Immature natural killer cell (primary cell): ENCODE results near the gene RALGAPB. TPM values are rescaled to one million over a fixed set of nuclear protein-coding genes. Genes with fewer than 3 reads are reported as not detected.
A peak's percentile ranks its signal among the peaks of the same experiment; 100 is the strongest.

Experiments
- DNase-seq, 3 donors: peaks; one replicate each; pipeline ENCODE4 v3.0.0; 2022; ENCODE audit warnings: mixed read lengths in 1 of 3
- H3K27ac Mint-ChIP-seq, 6 donors: one replicate each; pipeline ENCODE4 v1.8.0; 2020; ENCODE audit warnings: mixed read lengths in 6 of 6, mild to moderate bottlenecking in 5 of 6, inconsistent platforms in 4 of 6, moderate library complexity in 3 of 6
- H3K27me3 Mint-ChIP-seq, 3 donors: one replicate each; pipeline ENCODE4 v1.8.0; 2020 to 2021; ENCODE audit warnings: low read depth in 3 of 3, mild to moderate bottlenecking in 3 of 3, mixed read lengths in 3 of 3, moderate library complexity in 3 of 3, inconsistent platforms in 1 of 3
- H3K36me3 Mint-ChIP-seq, 3 donors: one replicate each; pipeline ENCODE4 v1.8.0; 2020; ENCODE audit warnings: mixed read lengths in 3 of 3, inconsistent platforms in 2 of 3, mild to moderate bottlenecking in 2 of 3
- H3K4me1 Mint-ChIP-seq, 2 donors: one replicate each; pipeline ENCODE4 v1.8.0; 2020; ENCODE audit warnings: inconsistent platforms in 2 of 2, mild to moderate bottlenecking in 2 of 2, mixed read lengths in 2 of 2, moderate library complexity in 1 of 2
- H3K4me3 Mint-ChIP-seq, 5 donors: one replicate each; pipeline ENCODE4 v1.8.0; 2020; ENCODE audit warnings: mild to moderate bottlenecking in 5 of 5, mixed read lengths in 5 of 5, inconsistent platforms in 3 of 5, moderate library complexity in 3 of 5
- H3K9me3 Mint-ChIP-seq, 6 donors: one replicate each; pipeline ENCODE4 v1.8.0; 2020; ENCODE audit warnings: mild to moderate bottlenecking in 6 of 6, mixed read lengths in 6 of 6, inconsistent platforms in 4 of 6, moderate library complexity in 3 of 6
- polyA plus RNA-seq, 3 donors: library from polyadenylated mRNA; unstranded; fragments of 300-500 nt; fragmentation: Illumina TruSeq; gene quantifications; one replicate each; pipeline ENCODE4 v1.2.3, GENCODE V29; 2021

Gene RALGAPB
- polyA plus RNA-seq, 3 donors from 2014 or later = 7.5 to 16.7 (median 14.7) TPM

- Mint-ChIP-seq H3K36me3 (peaks cover 12 to 61% (median 21%) of the 10 kb centered on the region in 3 donors), H3K9me3 (no peaks in the 10 kb centered on the region), H3K27ac (no peak overlapping the region), H3K4me1 (no peaks in the 10 kb centered on the region), H3K4me3 (no peak overlapping the region), H3K27me3 (peaks cover 0 to 3% (median 0%) of the 10 kb centered on the region in 3 donors)
- no peak for DNase-seq
Measured at GRCh38 chr20:38550274-38550673, 77.6 kb downstream of the RALGAPB start.

DNA sequence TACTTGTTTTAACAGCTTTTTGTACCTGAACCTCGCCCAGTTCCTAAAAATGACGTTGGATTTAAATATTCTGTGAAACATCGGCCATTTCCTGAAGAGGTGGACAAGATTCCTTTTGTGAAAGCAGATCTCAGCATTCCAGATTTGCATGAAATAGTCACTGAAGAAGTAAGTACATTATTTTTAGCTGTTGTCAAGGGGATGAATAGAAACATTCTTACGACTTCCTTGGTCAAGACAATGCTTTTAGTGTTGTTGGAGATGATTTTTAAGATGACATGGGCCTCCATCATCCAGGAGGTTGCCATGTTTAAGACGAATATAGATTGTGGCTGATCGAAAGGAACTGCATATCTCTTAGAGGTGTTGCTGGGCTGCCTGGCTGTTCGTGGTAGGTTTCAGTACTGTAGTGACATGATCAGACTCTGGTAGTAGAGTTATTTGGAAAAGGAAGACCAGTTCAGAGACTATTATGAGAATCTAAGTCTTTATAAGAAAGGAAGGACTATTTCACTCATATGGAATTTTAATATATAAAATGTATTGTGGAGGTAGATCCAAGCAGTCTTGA is 78.5 kb downstream of the RALGAPB start:
- no peak overlapping the region for H3K4me3 Mint-ChIP-seq
- H3K36me3 Mint-ChIP-seq = peaks cover 4 to 55% (median 13%) of the 10 kb centered on the region in 3 donors
- no peak overlapping the region for H3K27ac Mint-ChIP-seq
- peaks cover 0 to 3% (median 0%) of the 10 kb centered on the region in 3 donors for H3K27me3 Mint-ChIP-seq
- H3K9me3 Mint-ChIP-seq = no peaks in the 10 kb centered on the region
- H3K4me1 Mint-ChIP-seq = no peaks in the 10 kb centered on the region
- no peak for DNase-seq

DNA sequence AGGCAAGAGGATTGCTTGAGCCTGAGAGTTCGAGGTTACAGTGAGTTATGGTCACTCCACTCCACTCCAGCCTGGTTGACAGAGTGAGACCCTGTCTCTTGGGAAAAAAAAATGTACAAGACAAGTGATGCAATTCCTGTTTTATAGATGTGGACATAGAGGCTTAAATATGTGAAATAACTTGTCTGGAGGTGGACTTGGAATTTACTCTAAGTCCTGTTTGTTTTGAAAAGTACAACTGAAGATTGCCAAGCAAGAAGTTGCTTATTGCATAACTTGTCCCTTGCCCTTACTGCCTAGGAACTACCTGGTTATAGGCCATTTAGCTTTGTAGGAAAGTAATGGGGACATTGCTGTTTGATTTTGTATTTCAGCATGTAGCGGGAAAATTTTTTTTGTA is 82.3 kb downstream of the RALGAPB start:
- H3K4me1 Mint-ChIP-seq = no peaks in the 10 kb centered on the region
- no peak overlapping the region for H3K27ac Mint-ChIP-seq
- no peaks in the 10 kb centered on the region for H3K9me3 Mint-ChIP-seq

DNA sequence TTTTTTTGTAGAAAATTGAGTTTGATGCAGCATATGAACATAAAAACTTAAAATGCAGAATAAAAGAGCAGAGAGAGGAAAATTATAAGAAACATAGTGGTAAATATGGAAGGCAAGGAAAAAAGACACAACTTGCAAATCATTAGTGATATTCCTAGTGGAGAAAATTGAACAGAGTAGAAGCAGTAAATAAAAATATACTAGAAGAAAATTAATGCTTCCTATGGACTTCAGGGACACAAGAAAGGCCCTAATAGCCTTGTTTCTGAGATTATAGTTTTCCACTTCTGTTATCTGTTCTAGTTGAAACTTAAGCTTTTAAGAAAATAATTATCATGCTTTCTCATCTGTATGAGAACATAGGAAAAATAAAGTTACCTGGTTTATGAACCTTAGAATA is 82.8 kb downstream of the RALGAPB start:
- peaks cover 14 to 49% (median 17%) of the 10 kb centered on the region in 3 donors for H3K36me3 Mint-ChIP-seq
- H3K4me3 Mint-ChIP-seq = no peak overlapping the region
- no peak for DNase-seq
- no peaks in the 10 kb centered on the region for H3K4me1 Mint-ChIP-seq
- no peak overlapping the region for H3K27ac Mint-ChIP-seq
- H3K27me3 Mint-ChIP-seq = peaks cover 0 to 3% (median 1%) of the 10 kb centered on the region in 3 donors
- no peaks in the 10 kb centered on the region for H3K9me3 Mint-ChIP-seq

More for the DNA sequence above, 82.3 kb downstream of the RALGAPB start:
- H3K4me3 Mint-ChIP-seq = no peak overlapping the region
- peaks cover 0 to 2% (median 1%) of the 10 kb centered on the region in 3 donors for H3K27me3 Mint-ChIP-seq
- no peak for DNase-seq
- peaks cover 10 to 49% (median 20%) of the 10 kb centered on the region in 3 donors for H3K36me3 Mint-ChIP-seq

GRCh38 chr20:38557174-38557573 is 84.5 kb downstream of the RALGAPB start:
- no peaks in the 10 kb centered on the region for H3K4me1 Mint-ChIP-seq
- no peak for DNase-seq
- H3K27ac Mint-ChIP-seq = peak overlapping the region in 1 of 6 donors; percentile 41
- peaks cover 14 to 47% (median 15%) of the 10 kb centered on the region in 3 donors for H3K36me3 Mint-ChIP-seq
- no peak overlapping the region for H3K4me3 Mint-ChIP-seq
- peaks cover 0 to 3% (median 1%) of the 10 kb centered on the region in 3 donors for H3K27me3 Mint-ChIP-seq
- no peaks in the 10 kb centered on the region for H3K9me3 Mint-ChIP-seq

GRCh38 chr20:38558596-38559360 is 86.1 kb downstream of the RALGAPB start:
- Mint-ChIP-seq H3K36me3 (peaks cover 18 to 44% (median 18%) of the 10 kb centered on the region in 3 donors), H3K27me3 (peaks cover 0 to 3% (median 1%) of the 10 kb centered on the region in 3 donors), H3K4me3 (no peak overlapping the region), H3K4me1 (no peaks in the 10 kb centered on the region), H3K27ac (no peak overlapping the region), H3K9me3 (no peaks in the 10 kb centered on the region)
- DNase-seq = no peak

DNA sequence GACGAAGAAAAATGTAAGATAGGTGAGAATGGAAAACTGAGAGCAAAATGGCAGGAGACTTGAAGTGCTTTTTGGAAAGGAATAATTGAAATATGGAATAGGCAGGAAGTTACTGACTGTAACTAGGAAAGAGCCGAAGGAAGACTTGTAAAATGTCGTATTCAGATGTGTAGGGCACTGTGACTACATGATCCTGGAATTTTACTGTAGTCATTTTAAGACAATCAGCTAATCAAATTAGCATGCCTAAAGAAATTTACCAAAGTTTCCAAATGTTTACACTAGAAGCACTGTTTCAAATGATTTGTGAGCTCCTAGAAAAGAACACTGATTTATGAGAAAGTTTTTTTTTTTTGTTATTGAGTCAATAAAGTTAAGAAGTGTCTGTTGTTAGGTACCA is 87.1 kb downstream of the RALGAPB start:
- Mint-ChIP-seq H3K4me3 (no peak overlapping the region), H3K27ac (peak overlapping the region in 1 of 6 donors; percentile 3), H3K9me3 (no peaks in the 10 kb centered on the region), H3K4me1 (no peaks in the 10 kb centered on the region), H3K36me3 (peaks cover 21 to 41% (median 25%) of the 10 kb centered on the region in 3 donors), H3K27me3 (peaks cover 0 to 2% (median 1%) of the 10 kb centered on the region in 3 donors)
- no peak for DNase-seq

GRCh38 chr20:38563802-38564431 is 91.3 kb downstream of the RALGAPB start:
- Mint-ChIP-seq H3K27me3 (peaks cover 0 to 2% (median 1%) of the 10 kb centered on the region in 3 donors), H3K27ac (peak overlapping the region in 2 of 6 donors; percentile 38 to 57), H3K9me3 (no peaks in the 10 kb centered on the region), H3K36me3 (peaks cover 20 to 47% (median 32%) of the 10 kb centered on the region in 3 donors), H3K4me1 (no peaks in the 10 kb centered on the region), H3K4me3 (no peak overlapping the region)
- no peak for DNase-seq

DNA sequence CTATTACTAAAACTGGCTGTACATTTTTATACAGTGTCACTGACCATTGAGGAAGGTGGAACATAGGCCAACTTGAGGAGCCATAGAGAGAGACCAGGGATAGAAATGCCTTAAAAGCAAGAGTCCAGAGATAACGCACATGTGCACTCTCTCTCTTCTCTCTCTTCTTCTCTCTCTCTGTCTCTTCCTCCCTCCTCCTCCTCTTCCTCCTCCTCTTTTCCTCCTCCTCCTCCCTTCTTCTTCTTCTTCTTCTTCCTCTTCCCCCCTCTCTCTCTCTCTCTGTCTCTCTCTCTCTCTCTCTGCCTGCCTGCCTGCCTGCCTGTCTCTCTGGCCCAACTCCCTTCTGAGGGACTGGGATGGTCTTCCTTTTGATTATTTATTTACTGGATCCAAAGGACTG is 92.0 kb downstream of the RALGAPB start:
- H3K36me3 Mint-ChIP-seq = peaks cover 18 to 45% (median 35%) of the 10 kb centered on the region in 3 donors
- no peak overlapping the region for H3K27ac Mint-ChIP-seq
- DNase-seq = no peak
- H3K4me3 Mint-ChIP-seq = no peak overlapping the region
- no peaks in the 10 kb centered on the region for H3K4me1 Mint-ChIP-seq
- peaks cover 0 to 2% (median 0%) of the 10 kb centered on the region in 3 donors for H3K27me3 Mint-ChIP-seq
- no peaks in the 10 kb centered on the region for H3K9me3 Mint-ChIP-seq

DNA sequence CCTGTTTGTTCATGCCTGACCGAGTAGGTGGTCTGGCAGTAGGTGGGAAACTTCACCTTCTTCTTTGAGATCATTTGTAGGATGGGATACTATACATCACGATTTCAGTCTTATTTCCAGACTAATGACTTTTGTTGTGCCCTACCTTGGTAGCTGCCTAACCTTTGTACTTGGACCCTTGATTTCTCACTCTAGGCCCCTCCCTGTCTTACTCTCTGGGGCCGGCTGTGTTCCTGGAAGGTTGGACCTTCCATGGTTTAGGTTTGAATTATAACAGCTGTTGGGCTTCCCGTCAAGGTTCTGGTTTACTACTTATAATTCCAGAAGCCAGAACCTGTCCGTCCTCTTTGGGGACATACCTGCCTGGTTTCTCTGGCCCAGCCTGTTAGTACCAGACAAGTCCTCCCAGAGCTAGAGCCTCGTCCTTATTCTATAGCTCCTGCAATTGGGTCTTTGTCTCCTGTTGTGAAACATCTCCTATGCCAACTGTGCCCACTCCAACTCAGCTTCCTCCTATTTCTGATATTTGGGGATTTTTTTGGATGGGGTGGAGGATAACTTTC is 93.5 kb downstream of the RALGAPB start:
- H3K9me3 Mint-ChIP-seq = no peaks in the 10 kb centered on the region
- H3K27me3 Mint-ChIP-seq = no peaks in the 10 kb centered on the region
- peaks cover 18 to 41% (median 35%) of the 10 kb centered on the region in 3 donors for H3K36me3 Mint-ChIP-seq
- no peak overlapping the region for H3K4me3 Mint-ChIP-seq
- no peak overlapping the region for H3K27ac Mint-ChIP-seq
- no peak for DNase-seq
- H3K4me1 Mint-ChIP-seq = no peaks in the 10 kb centered on the region

- H3K36me3 Mint-ChIP-seq = peaks cover 18 to 46% (median 38%) of the 10 kb centered on the region in 3 donors
- no peaks in the 10 kb centered on the region for H3K4me1 Mint-ChIP-seq
- H3K27ac Mint-ChIP-seq = no peak overlapping the region
- no peak overlapping the region for H3K4me3 Mint-ChIP-seq
- H3K9me3 Mint-ChIP-seq = no peaks in the 10 kb centered on the region
- no peaks in the 10 kb centered on the region for H3K27me3 Mint-ChIP-seq
- no peak for DNase-seq
Measured at GRCh38 chr20:38569747-38570525, 97.3 kb downstream of the RALGAPB start.

- Mint-ChIP-seq H3K9me3 (no peaks in the 10 kb centered on the region), H3K27ac (no peak overlapping the region), H3K4me1 (no peaks in the 10 kb centered on the region), H3K36me3 (peaks cover 22 to 37% (median 34%) of the 10 kb centered on the region in 3 donors), H3K4me3 (no peak overlapping the region), H3K27me3 (no peaks in the 10 kb centered on the region)
- no peak for DNase-seq
Measured at GRCh38 chr20:38573413-38573812, 100.8 kb downstream of the RALGAPB start.

DNA sequence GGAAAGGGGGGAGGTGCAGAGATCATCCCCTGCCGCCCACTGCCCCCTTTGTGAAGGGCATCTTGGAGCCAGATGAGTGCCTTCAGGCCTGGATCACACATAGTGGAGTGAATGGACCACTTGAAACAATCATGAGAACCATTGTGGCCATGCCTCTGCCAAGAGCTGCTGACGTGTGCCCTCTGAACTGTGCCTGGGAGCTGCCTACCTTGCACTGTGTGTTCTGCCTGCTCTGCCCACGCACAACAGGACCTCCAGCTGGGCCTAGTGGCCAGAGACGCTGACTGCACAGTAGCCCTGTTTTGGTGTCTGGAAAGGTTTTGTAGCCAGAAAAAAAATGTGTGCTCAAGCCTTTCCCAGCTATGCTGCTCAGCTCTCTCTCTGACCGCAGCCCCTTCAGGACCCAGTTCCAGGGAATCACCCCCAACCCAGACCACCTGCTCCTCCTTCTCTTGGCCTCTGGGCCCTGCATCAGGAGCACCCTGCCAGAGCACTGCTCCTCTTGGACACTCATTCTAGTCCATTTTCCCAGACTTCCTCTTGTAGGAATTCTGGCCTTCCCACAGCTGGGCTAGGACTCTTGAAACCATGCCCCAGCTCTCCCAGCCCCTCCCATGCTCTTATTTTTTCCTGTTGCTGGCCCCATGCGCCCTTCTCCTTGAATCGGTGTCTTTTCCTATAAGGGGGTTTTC is 106.7 kb downstream of the RALGAPB start:
- H3K36me3 Mint-ChIP-seq = peaks cover 12 to 13% (median 12%) of the 10 kb centered on the region in 3 donors
- H3K4me3 Mint-ChIP-seq = no peak overlapping the region
- no peaks in the 10 kb centered on the region for H3K9me3 Mint-ChIP-seq
- peak overlapping the region in 2 of 6 donors; percentile 1 to 53 for H3K27ac Mint-ChIP-seq
- H3K27me3 Mint-ChIP-seq = peaks cover 0 to 3% (median 2%) of the 10 kb centered on the region in 3 donors
- DNase-seq = no peak
- no peaks in the 10 kb centered on the region for H3K4me1 Mint-ChIP-seq
